HUDEP-2 (cell line): ENCODE data around the gene MUTYH.
"Not testable (repeated sequence)": the region's sequence is repeated elsewhere in the genome, so short reads cannot be mapped to it uniquely, and the experiment has no call there.

ENCODE experiments used
- DNase-seq, 76 experiments: peaks; one replicate each; lab custom pipeline; 2025; ENCODE audit not compliant: unreplicated experiment in 76 of 76; lab: John Stamatoyannopoulos, UW

The MUTYH gene

GRCh38 chr1:45325851-45326506 is 14.3 kb downstream of the MUTYH start:
- peak in 1 of 76 experiments; percentile 7 for DNase-seq

DNA sequence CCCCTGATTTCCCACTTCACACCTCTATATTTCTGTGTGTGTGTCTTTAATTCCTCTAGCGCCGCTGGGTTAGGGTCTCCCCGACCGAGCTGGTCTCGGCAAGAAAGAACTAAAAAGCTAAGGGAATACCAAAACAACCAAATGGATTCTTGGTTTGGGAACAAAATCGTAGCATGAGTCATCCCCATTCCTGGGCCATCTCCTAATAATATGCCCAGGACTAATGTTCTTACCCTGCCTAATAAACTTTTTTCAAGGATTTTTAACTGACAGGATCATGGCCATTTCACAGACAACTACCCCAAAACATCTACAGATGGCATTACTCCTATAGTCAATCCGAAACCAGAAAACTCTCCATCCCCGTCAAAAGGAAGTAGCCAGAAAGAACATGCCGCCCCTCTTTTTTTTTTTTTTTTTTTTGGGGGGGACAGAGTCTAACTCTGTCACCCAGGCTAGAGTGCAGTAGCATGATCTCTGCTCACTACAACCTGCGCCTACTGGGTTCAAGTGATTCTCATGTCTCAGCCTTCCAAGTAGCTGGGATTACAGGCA is 17.7 kb downstream of the MUTYH start:
- DNase-seq, result no peak

- no peak for DNase-seq
These were observed 18.8 kb downstream of the MUTYH start for GRCh38 chr1:45321444-45321843.

DNA sequence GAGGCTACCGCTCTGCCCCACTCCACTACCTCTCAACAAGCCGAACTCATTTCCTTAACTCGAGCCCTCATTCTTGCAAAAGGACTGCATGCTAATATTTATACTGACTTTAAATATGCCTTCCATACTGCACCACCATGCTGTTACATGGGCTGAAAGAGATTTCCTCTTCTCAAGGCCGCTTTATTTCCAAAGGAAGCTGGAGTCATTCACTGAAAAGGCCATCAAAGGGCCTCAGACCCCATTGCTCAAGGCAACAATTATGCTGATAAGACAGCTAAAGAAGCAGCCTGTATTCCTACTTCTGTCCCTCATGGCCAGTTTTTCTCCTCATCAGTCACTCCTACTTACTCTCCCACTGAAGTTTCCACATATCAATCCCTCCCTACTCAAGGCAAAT is 20.5 kb downstream of the MUTYH start:
- DNase-seq, result no peak

DNA sequence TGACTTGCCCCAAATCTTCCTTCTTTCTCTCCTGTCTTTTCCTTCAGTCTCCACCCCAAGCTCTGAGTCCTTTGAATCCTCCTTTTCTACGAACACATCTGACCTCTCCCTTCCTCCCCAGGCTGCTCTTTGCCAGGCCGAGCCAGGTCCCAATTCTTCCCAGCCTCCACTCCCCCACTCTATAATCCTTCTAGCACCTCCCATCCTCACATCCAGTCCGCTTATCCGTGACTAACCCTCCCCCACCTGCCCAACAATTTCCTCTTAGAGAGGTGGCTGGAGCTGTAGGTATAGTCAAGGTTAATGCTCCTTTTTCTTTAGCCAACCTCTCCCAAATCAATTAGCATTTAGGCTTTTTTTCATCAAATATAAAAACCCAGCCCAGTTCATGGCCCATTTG is 23.1 kb downstream of the MUTYH start:
- no peak for DNase-seq

GRCh38 chr1:45314266-45314665 is 26.0 kb downstream of the MUTYH start:
- DNase-seq, result no peak

GRCh38 chr1:45306905-45307304 is 33.3 kb downstream of the MUTYH start:
- DNase-seq, result no peak

DNA sequence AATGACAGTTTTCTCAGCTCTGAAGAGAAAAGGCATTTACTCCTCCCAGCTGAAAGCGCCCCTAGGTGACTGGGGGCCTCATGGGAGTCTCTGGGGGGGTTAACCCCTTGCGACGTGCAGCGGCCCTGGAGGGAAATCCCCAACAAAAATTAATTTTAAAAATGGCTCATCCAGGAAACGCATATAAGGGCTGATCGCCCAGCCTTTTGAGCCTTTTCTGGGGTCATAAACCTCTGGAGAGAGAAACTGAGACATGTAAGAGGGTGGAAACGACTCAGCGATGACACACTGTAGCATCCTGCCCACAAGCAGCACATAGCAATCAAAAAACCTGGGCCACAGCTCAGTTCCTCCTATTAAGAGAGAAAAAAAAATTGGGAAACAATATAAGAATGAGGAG is 33.9 kb downstream of the MUTYH start:
- DNase-seq, result no peak

DNA sequence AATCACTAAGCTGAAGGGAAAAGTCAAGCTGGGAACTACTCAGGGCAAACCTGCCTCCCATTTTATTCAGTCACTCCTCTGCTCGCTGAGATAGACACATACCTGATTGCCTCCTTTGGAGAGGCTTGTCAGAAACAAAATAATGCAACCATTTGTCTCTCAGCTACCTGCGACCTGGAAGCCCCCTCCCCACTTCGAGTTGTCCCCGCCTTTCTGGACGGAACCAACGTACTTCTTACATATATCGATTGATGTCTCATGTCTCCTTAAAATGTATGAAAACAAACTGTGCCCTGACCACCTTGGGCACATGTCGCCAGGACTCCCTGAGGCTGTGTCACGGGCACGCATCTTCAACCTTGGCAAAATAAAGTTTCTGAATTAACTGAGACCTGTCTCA is 35.0 kb downstream of the MUTYH start:
- DNase-seq, result no peak

DNA sequence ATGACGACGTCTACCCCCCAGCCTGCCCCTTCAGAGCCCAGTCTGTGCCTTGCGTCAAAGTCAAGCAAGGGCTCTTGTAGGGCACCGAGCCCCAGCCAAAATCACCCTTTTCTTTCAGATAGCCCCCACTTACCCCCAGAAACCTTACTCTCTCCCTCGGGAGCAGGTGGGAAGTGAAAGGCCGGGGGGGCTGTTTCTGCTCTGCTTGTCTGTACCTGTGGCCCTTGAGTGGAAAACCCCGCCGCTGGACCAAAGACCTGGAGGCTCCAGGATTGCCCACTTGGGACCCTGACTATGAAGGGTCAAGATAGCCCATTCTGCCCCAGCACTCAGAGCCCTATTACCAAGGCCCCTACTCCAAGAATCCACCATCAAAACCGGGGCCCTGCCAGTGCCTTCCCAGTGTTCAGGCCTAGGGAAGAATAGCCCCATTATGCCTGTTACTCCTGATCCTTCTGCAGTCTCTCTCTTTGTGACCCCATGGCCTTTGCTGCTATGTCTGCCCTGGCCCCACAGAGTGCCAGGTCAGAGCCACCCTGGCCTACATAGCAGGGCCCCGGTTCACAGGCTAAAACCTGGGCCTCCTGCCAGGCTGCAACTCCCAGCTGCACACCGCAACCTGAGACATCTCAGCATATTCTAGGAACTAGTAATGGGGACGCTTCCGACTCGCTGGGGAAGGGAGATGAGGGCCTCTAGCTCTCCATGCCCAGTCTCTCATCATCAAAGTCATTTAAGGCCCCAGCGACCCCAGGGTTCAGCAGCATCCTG is 35.7 kb downstream of the MUTYH start:
- peak in 29 of 76 experiments; percentile 2 to 43 (median 21) for DNase-seq

DNA sequence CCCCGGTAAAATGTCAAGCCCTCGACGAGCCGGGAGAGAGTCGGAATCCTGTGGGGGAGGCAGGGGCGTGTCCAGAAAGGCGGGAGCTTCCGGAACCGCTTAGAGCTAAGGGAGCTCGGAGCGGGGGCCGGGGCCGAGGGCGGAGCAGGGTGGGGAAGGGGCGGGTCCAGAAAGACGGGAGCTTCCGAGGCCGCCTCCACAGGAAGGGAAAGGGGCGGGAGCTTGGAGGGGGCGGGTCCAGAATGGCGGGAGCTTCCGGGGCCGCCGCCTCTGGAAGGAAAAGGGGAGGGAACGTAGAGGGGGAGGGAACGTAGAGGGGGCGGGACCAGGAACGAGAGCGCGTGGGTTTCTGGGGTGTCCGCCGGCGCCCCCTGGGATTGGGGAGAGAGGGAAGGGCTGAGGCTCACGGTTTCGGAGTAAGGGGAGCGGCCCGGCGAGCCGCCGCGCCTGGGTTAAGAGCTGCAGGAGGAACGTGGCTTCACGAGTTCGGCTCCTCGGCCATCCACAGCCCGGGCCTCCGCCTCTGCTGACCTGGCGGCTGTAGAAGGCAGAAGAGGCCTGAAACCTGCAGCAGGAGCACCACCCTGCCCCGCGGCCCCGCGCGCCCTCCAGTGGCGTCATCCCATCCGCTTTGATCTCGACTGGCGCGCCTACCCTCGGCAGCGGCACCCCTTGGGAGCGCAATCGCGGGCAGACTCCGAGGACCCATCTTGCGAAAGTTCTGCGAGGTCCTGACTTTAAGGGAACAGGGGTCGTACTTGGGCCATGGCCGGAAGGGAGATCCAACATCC is 36.5 kb downstream of the MUTYH start:
- DNase-seq, result peak; percentile 60 to 99 (median 97)

DNA sequence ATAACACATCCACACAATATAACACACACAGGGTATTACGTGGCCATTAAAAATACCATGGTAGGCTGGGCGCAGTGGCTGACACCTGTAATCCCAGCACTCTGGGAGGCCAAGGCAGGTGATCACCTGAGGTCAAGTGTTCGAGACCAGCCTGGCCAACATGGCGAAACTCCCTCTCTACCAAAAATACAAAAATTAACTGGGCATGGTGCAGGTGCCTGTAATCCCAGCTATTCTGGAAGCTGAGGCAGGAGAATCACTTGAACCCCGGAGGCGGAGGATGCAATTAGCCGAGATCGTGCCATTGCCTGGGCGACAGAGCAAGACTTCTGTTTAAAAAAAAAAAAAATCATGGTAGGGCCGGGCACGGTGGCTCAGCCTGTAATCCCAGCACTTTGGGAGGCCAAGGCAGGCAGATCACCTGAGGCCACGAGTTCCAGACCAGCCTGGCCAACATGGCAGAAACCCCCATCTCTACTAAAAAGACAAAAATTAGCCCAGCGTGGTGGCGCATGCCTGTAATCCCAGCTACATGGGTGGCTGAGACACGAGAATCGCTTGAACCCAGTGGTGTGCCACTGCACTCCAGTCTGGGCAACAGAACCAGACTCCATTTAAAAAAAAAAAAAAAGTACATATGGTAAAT is 37.6 kb downstream of the MUTYH start:
- DNase-seq, result no peak

GRCh38 chr1:45300669-45300997 is 39.6 kb downstream of the MUTYH start:
- no peak for DNase-seq

GRCh38 chr1:45299981-45300668 is 40.1 kb downstream of the MUTYH start:
- peak in 37 of 76 experiments; percentile 1 to 58 (median 30) for DNase-seq

GRCh38 chr1:45299296-45299695 is 40.9 kb downstream of the MUTYH start:
- no peak for DNase-seq

DNA sequence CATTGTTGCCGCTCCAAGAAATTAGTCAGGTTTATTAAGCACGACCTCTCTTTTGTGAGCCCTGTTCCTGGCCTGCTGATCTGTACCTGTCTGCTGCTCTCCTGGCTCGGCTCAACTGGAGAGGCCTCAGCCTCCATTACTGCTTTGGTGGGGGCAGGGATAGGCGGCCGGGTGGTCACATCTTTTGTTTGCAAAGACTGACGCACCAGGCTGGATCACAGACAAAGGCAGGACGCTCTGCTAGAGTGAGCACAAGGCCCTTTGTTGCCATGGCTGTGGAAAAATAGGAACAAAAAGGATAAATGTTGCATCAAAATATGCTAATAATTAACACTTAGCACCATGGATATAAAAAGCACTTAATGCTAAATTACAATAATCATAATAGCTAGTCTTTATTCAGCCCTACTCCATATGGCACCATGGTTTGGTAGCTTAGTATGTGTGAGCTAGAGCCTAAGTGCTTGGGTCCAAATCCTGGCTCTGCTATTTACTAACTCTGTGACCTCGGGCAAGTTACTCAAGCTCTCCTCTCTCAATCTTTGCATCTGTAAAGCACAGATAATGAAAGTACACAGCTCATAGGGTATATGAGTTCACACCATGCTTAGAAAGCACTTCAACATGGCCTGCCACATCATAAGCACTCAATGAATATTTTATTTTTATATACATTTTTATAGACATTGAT is 42.4 kb downstream of the MUTYH start:
- DNase-seq, result peak in 2 of 76 experiments; percentile 9 to 16

- DNase-seq, result no peak
These were observed 48.5 kb downstream of the MUTYH start for GRCh38 chr1:45291716-45292115.

DNA sequence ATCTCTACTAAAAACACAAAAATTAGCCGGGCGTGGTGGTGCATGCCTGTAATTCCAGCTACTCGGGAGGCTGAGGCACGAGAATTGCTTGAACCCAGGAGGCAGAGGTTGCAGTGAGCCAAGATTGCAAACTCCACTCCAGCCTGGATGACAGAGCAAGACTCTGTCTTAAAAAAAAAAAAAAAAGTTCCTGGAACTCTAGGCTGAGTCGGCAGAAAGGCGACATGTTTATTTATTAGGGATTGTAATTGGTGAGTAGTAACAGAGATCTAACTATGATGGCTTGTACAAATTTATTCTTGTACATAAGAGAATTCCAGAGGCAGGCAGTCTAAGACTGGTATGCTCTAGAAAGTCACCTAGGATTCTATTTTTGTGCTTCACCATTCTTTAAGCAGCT is 49.2 kb downstream of the MUTYH start:
- DNase-seq, result not testable (repeated sequence)

- not testable (repeated sequence) for DNase-seq
These were observed 53.7 kb downstream of the MUTYH start for GRCh38 chr1:45286521-45286920.

DNA sequence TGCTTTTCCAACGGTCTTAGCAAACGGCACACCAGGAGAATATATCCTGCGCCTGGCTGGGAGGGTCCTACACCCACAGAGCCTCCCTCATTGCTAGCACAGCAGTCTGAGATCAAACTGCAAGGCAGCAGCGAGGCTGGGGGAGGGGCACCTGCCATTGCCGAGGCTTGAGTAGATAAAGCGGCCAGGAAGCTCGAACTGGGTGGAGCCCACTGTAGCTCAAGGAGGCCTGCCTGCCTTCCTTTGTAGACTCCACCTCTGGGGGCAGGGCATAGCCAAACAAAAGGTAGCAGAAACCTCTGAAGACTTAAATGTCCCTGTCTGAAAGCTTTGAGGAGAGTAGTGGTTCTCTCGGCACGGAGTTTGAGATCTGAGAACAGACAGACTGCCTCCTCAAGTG is 55.4 kb downstream of the MUTYH start:
- not testable (repeated sequence) for DNase-seq
